Head of caudate nucleus (tissue), 42 donors: Measurements from ENCODE around the gene HLA-DOA.
A peak's percentile ranks its signal among the peaks of the same experiment; 100 is the strongest.

ENCODE experiments used
- DNase-seq, 42 donors: peaks; one replicate each; pipeline versions ENCODE4 v3.0.0 to v3.0.0-alpha.2; 2020 to 2021; ENCODE audit warnings: mixed read lengths in 7 of 42
- intact Hi-C: fragments of 100-400 bp; cut with DNase I; formaldehyde crosslinking; loops from one replicate; pipeline ENCODE4 v1.15.0; 2022

HLA-DOA gene

DNA sequence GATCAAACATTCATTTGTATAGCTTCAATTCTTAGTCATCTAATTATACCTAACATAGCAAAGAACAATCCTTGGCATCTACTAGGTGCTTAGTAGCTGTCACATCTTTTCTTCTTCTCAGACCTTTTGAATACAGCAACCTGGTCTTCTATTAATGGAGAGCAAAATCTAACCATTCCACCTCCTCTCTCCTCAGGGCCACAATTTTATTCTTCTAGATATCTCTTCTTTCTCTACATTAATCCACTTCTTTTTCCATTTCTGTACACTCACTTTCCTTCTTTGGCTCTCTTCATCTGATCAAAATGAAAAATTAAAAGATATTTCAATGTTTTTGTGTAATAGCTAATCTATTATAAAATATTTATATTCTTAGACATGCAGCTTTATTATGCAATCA is 9.0 kb upstream of the HLA-DOA start:
- no peak for DNase-seq
- intact Hi-C loops = loop anchor here (10.0 kb wide), 2 partner anchors 56 to 226 kb away; partner anchors contain the start of genes HLA-DPA1 and HLA-DPB1

DNA sequence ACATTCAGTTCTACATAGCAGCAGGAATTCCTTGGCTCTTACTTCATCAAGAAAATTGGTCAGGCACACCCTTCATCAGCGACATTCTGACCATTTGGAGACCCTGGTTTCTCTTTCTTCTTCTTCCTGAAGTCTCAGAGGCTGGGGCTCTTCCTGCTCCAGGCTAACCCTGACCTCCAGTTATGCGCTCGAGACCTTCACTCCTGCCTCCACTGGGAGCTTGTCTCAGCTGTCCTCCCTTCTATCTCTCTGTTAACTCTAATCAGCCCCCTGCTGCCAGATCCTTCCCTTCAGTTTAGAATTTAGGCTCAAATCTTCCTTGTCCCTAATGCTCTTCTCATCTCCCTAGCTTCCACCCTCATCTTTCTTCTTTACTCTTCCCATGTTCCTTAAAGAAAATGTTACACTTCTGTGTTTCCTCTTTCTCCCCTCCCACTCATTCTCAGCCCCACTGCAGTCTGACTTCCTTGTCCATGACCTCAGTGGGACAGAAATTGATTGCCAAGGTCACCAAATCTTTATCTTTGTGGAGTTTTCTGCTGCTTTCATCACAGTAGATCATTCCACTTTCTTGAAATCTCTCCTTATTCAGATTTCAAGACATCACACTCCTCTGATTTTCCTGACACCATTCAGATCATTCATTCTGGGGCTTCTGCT is 8.4 kb upstream of the HLA-DOA start:
- no peak for DNase-seq
- intact Hi-C loops = loop anchor here (10.0 kb wide), 2 partner anchors 57 to 227 kb away; partner anchors contain the start of genes HLA-DPA1 and HLA-DPB1

DNA sequence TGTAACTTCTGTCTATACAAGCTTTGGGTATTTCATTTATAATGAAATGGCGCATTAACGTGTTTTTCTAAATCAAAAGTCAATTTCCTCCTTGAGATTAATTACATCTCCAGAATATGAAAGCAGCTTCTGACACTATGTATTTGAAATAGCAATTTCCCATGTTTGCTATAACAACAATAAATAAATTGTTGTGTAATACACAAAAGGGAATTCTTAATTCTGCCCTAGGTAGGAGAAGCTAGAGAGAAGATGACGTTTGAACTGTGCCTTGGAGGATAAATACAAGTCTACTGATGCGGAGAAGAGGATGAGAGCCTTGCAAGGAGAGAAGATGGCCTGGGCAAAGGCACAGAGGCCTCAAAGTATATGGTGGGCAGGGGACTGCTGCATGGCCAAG is 7.6 kb upstream of the HLA-DOA start:
- no peak for DNase-seq
- intact Hi-C loops = loop anchor here (10.0 kb wide), 2 partner anchors 58 to 228 kb away; partner anchors contain the start of genes HLA-DPA1 and HLA-DPB1

GRCh38 chr6:33015798-33016197 is 6.4 kb upstream of the HLA-DOA start:
- DNase-seq = no peak
- intact Hi-C loops = loop anchor here (10.0 kb wide), 2 partner anchors 59 to 229 kb away; partner anchors contain the start of genes HLA-DPA1 and HLA-DPB1

DNA sequence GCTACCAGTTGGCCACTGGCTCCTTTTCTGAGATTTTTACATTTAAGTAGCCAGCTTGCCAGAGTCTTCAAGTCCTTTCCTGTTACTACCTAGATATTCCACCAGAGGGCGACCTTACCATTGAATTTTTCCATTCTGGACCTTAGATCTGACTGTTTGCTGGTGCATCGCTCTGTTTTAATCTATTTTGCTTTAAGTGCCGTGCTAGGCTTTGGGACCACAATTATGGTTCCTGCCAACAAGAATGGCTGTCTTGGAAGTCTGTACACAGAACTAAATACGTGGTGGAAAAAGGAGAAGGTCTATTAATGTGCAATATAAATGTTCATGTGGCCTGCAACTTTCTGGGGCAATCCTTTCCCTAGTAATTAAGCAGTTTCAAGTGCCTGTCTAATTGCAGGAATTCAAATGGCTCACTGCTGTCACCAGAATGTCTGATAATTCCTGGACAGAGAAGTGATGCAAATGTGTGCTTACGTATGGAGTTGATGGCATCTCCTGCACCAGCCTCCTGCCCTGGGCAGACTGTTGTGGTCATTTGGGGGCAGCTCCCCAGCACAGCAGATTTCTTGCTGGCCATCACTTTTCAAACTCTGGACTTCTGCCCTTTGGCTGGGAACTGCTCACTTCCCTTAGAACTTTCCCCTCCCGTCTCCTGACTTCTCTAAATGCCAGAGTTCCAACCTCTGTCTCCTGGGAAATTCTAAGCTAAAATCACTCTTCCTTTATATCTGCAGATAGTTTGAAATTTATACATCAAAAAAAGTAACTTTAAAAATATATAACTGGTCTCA is 5.6 kb upstream of the HLA-DOA start:
- peak in 22 of 42 donors; percentile 5 to 84 (median 60) for DNase-seq
- intact Hi-C loops = loop anchor here (10.0 kb wide), 2 partner anchors 60 to 230 kb away; partner anchors contain the start of genes HLA-DPA1 and HLA-DPB1

DNA sequence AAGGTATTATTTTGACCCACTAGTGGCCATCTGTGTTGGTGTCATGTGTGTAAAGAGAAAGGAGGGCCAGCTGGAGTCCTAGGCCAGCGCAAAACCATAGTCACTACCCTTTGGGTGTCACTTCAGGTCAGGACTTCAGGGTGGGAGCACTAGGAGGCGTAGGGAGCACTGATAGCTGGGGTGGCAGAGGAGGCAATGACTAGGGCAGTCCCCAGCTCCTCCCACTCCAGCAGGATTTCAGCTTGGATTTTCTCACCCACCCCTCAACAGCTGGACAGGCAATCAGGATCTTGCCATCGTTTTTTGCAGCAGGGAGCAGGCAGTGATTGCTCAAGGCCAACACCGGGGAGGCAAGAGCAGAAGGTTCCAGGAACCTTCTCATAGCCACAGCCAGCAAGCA is 4.2 kb upstream of the HLA-DOA start:
- DNase-seq = no peak
- intact Hi-C loops = loop anchor here (10.0 kb wide), 2 partner anchors 61 to 231 kb away; partner anchors contain the start of genes HLA-DPA1 and HLA-DPB1

DNA sequence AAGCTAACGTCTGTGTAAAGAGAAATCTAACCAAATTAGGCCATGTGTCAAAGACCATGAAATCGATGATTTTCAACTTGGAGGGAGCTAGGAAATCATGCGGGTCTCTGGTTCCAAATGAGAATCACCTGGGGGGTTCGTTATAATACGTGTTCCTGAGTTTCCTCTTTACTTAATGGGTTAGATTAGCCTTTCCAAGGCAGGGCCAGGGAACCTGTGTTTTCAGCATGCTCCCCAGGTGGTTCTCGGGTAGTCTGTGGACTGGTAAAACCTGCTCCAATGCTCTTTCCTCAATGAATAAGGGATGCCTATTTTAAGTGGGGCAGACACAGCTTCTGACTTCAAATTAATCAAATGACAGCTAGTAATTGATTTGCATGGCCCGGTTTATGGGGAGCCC is 965 bp upstream of the HLA-DOA start:
- no peak for DNase-seq
- intact Hi-C loops = loop anchor here (10.0 kb wide), 2 partner anchors 64 to 234 kb away; partner anchors contain the start of genes HLA-DPA1 and HLA-DPB1

DNA sequence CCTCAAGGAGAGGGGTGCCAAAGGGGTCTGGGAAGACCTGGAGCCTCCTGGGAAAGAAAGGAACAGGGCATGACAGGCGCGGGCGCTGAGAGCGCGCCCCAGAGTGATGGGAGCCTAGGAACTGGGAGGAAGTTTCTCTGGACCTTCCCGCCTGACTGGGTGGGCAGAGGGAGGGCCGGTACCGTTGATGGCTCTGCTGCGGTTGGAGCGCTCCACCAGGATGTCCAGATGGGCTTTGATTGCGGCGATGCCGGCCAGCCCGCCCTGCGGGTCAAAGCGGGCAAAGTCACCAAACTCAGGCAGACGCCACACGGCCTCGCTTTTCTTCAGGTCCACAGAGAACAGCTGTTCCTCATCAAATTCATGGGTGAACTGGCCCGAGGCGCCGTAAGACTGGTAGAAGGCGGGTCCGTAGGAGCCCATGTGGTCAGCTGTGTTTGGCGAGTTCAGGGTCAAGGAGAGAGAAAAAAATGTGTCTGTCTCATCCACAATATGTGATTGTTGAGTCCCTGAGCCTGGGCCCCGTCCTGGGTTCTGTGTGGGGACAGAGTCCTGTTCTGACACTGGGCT is 1.5 kb downstream of the HLA-DOA start:
- intact Hi-C loops = no loop called here
- DNase-seq = no peak

- no peak for DNase-seq
- intact Hi-C loops = no loop called here
Measured at GRCh38 chr6:33004940-33005339, 4.5 kb downstream of the HLA-DOA start.

DNA sequence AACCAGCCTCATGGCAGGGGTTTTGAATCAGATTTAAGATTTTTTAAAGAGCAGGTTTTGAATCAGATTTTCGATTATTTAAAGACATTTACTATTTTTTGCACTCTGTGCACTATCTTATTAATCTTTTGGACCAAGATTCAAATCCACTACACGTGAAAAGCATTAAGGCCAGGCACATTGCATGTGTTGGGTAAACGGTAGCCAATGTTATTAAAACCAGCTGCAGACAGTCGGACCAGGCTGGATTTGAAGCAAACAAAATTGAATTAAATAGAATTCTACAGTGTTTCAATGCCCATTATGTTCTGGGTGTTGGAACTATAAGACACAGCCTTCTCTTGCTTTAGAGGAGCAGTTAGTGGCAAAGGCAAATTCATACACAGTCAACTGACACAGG is 7.7 kb downstream of the HLA-DOA start:
- intact Hi-C loops = no loop called here
- DNase-seq = no peak

- intact Hi-C loops = no loop called here
- peak in 2 of 42 donors; percentile 15 to 32 for DNase-seq
Measured at GRCh38 chr6:33000055-33000454, 9.3 kb downstream of the HLA-DOA start.

DNA sequence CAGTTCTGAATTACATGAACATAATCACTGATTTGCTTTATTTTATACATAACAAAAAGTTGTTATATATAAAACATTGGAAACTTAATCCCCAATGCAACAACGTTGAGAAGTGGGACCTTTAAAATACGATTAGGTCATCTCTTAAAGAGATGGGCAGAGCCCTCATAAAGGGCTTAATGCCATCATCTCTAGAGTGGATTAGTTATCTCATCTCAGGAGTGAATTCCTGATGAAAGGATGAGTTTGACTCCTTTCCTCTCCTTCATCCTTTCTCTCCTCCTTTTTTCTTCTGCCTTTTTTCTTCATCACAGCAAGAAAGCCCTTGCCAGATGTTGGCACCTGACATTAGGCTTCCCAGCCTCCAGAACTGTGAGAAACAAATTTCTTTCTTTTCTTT is 13.9 kb downstream of the HLA-DOA start:
- DNase-seq = no peak
- intact Hi-C loops = no loop called here

DNA sequence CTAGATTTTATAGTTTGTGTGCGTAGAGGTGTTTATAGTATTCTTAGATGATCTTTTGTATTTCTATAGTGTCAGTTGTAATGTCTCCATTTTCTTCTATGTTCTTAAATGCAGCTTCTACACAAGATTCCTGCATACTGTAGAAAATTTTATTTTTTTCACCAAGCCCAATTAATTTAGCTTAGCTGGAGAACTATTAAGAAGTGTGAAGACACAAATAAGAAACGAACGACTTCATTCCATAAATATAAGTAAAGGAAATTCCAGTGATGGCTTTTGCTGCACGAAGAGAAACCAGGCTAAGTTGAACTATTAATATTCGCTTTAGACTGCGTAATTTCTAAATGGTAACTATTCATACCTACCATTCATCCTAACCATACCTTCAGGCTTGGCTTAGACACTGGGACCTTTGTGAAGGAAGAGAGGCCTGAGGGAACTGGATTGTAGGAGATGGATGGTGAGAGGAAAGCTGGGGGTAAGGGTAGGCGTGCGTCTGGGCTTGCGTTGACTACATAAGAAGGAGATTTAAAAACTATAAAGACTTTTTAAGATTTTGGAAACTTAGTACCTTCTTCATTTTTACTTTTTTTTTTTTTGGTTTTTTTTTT is 15.9 kb downstream of the HLA-DOA start:
- no peak for DNase-seq
- intact Hi-C loops = no loop called here

DNA sequence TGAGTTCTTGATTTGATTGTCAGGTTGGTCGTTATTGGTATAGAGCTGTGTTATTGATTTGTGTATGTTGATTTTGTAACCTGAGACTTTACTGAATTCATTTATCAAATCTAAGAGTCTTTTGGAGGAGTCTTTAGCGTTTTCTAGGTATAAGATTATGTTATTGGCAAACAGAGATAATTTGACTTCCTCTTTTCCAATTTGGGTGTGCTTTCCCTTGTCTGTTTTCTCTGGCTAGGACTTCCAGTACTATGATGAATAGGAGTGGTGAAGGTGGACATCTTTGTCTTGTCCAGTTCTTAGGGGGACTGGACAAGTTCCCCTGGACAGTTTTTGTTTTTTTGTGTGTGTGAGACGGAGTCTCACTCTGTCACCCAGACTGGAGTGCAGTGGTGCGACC is 17.4 kb downstream of the HLA-DOA start:
- DNase-seq = no peak

DNA sequence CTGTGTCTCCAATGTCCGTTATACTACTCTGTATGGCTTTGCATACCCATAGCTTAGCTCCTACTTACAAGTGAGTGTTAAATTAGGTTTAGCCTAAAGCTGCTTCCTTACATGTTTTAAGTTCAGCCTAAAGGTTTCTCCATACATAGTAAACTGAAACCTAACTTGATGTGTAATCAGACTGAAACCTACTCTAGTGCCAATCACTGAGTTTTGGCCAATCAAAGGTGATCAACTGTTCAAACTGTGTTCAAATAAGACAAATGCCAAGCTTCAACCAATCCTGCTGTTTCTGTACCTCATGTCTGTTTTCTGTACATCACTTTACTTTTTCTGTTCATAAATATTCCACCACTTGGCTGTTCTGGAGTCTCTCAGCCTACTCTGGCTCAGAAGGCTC is 20.0 kb downstream of the HLA-DOA start:
- intact Hi-C loops = loop anchor here (5.0 kb wide), 1 partner anchor 102 kb away; no protein-coding TSS in a partner anchor
- DNase-seq = no peak

More for the DNA sequence above, 17.4 kb downstream of the HLA-DOA start:
- intact Hi-C loops = no loop called here

DNA sequence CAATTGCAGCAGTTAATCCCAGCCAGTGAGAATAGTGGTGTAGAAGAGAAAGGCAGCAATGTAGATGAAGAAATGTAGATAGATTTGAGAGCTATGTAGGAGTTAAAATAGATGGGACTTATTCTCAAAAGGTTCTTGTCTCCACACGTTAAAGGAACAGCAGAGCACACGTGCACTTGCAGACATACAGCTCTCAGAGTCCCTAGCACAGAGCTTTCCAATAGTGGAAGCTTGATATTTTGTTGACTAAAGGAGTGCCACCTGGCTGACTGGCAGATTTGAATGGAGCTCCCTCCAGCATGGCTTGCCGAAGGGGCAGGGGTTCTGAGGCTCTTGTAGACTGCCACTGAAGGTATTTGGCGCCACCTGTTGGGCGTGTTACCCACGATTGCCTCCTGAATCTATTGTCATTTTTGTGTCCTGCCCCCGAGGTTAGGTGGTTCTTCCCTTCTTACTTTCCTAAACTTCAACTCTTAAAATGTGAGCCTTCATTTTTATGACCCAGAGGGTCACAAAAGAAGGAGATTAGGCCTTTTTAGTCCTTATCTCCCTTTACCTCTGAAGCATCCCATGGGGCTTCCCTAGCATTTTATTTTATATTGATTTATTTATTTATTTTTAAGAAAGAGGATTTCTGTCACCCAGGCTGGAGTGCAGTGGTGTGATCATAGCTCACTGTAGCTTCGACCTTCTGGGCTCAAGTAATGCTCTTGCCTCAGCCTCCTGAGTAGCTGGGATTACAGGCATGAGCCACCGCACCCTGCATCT is 24.6 kb downstream of the HLA-DOA start:
- intact Hi-C loops = loop anchor here (5.0 kb wide), 2 partner anchors 53 to 98 kb away; no protein-coding TSS in a partner anchor
- DNase-seq = peak; percentile 82 to 97 (median 92)

DNA sequence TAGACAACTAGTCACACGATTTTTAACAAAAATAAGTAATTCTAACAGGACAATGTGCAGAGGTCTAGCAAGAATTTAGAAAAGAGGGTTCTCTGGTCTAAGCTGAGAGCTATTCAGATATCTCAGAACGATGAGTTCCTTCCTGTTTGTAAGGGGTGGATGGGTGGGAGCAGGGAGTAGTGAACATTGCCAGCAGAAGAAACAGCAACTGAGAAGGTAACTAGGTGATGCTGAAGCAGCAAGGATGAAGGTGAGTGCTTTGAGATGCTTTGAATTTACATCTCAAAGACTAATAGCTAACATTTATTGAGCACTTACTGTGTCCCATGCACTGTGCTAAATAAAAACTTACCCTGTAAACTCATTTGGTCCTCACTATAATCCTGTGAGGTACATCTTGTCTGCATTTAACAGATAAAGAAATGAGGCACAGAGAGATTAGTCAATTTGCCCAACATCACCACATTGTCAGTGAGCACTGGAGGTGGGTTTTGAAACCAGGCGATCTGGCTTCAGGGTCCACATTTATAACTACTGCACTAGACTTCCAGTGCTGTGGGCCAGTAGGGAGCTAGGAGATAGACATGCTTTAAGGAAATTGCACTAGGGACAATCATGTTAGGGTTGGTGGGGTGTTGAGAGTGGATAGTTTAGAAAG is 25.3 kb downstream of the HLA-DOA start:
- intact Hi-C loops = loop anchor here (5.0 kb wide), 1 partner anchor 52 kb away; no protein-coding TSS in a partner anchor
- no peak for DNase-seq

GRCh38 chr6:32983493-32983848 is 25.9 kb downstream of the HLA-DOA start:
- DNase-seq = no peak
- intact Hi-C loops = loop anchor here (5.0 kb wide), 1 partner anchor 51 kb away; no protein-coding TSS in a partner anchor
